PC-9 (cell line): ENCODE data around the gene TBC1D5. TPM values are rescaled to one million over a fixed set of nuclear protein-coding genes. Genes with fewer than 3 reads are reported as not detected.

Experiments used
- BruUV-seq: library from RNA; stranded (reverse); fragments of 400-500 nt; replicated peaks from 2 replicates; lab custom pipeline; 2021; lab: Mats Ljungman, UMichigan
- CTCF ChIA-PET: fragments of 300-600 bp; sonication (Branson Sonifier 250); formaldehyde crosslinking; loops from one replicate; lab custom pipeline; 2022; ENCODE audit warnings: antibody characterized with exemption; lab: Charles Lee
- POLR2A ChIA-PET: fragments of 300-600 bp; sonication (Branson Sonifier 250); formaldehyde crosslinking; loops from one replicate; lab custom pipeline; 2022; ENCODE audit warnings: antibody characterized with exemption; ENCODE audit not compliant: unreplicated experiment; lab: Charles Lee
- DNase-seq, 2 experiments: peaks; one replicate each; pipeline versions ENCODE4 v3.0.0 to v3.0.0-alpha.2; 2015 to 2022; ENCODE audit warnings: mixed read lengths in 1 of 2
- H2AFZ ChIP-seq: fragments of 200-600 bp; sonication (generic); 2 replicates; pipeline ENCODE4 v1.8.1; 2017; ENCODE audit warnings: antibody characterized with exemption
- H3F3A ChIP-seq: fragments of 200-600 bp; sonication (generic); 2 replicates; pipeline ENCODE4 v1.8.1; 2017; ENCODE audit warnings: antibody characterized with exemption, mild to moderate bottlenecking, low read depth; ENCODE audit not compliant: insufficient read depth
- H3K27ac ChIP-seq: fragments of 200-600 bp; sonication (generic); 2 replicates; pipeline ENCODE4 v1.6.1; 2016; ENCODE audit warnings: mixed run types
- H3K27me3 ChIP-seq: fragments of 200-600 bp; sonication (generic); 2 replicates; pipeline ENCODE4 v1.6.1; 2016; ENCODE audit warnings: low read depth, mixed run types; ENCODE audit not compliant: insufficient read depth
- H3K36me3 ChIP-seq: fragments of 200-600 bp; sonication (generic); 2 replicates; pipeline ENCODE4 v1.6.1; 2016; ENCODE audit warnings: low read depth, mixed run types
- H3K4me1 ChIP-seq: fragments of 200-600 bp; sonication (generic); replicated peaks from 2 replicates; pipeline ENCODE4 v1.6.1; 2016; ENCODE audit warnings: mixed run types; ENCODE audit not compliant: insufficient read depth
- H3K4me2 ChIP-seq: fragments of 200-600 bp; sonication (generic); 2 replicates; pipeline ENCODE4 v1.6.1; 2017; ENCODE audit warnings: mixed run types
- H3K4me3 ChIP-seq: fragments of 200-600 bp; sonication (generic); 2 replicates; pipeline ENCODE4 v1.6.1; 2016; ENCODE audit warnings: mixed run types
- H3K79me2 ChIP-seq: fragments of 200-600 bp; sonication (generic); 2 replicates; pipeline ENCODE4 v1.6.1; 2017; ENCODE audit warnings: low read depth, mixed run types
- H3K9me2 ChIP-seq: fragments of 200-600 bp; sonication (generic); 2 replicates; pipeline ENCODE4 v1.8.1; 2017; ENCODE audit warnings: mild to moderate bottlenecking; ENCODE audit not compliant: insufficient read depth
- H3K9me3 ChIP-seq: fragments of 200-600 bp; sonication (generic); 2 replicates; pipeline ENCODE4 v1.8.1; 2016; ENCODE audit warnings: low read depth; ENCODE audit not compliant: insufficient read depth
- H4K20me1 ChIP-seq: fragments of 200-600 bp; sonication (generic); 2 replicates; pipeline ENCODE4 v1.8.1; 2017; ENCODE audit not compliant: insufficient read depth
- EZH2 ChIP-seq: fragments of 200-600 bp; sonication (generic); IDR thresholded peaks from 2 replicates; pipeline ENCODE4 v1.8.0; 2017; ENCODE audit warnings: antibody characterized with exemption, low read depth
- intact Hi-C: fragments of 100-400 bp; cut with micrococcal nuclease; formaldehyde crosslinking; loops from one replicate; pipeline ENCODE4 v1.10.0; 2022; ENCODE audit not compliant: unreplicated experiment
- total RNA-seq: library from RNA; stranded (reverse); gene quantifications from 2 replicates; pipeline ENCODE4 v1.2.3, GENCODE V29; 2021
- TF ChIP-seq, protein P1 (sequence below): fragments of 200-600 bp; sonication (generic); conservative IDR thresholded peaks from 2 replicates; pipeline ENCODE4 v1.6.1; 2017; ENCODE audit warnings: mixed run types, antibody characterized with exemption, mild to moderate bottlenecking, moderate library complexity

Gene TBC1D5
- total RNA-seq, 1 experiment from 2014 or later, result 54.0 TPM

- DNase-seq, result no peak
- Histone ChIP-seq H4K20me1 (no peaks in the 10 kb centered on the region), H3K4me1 (no peaks in the 10 kb centered on the region), H3K4me2 (no peak overlapping the region), H3K9me3 (no peaks in the 10 kb centered on the region), H2AFZ (no peak overlapping the region), H3K27ac (no peak overlapping the region), H3K4me3 (no peak overlapping the region), H3F3A (no peaks in the 10 kb centered on the region), H3K9me2 (0 out of 2 replicates have a peak, but pooled peaks cover 3% of the 10 kb centered on the region), H3K27me3 (no peaks in the 10 kb centered on the region), H3K79me2 (no peaks in the 10 kb centered on the region), H3K36me3 (no peaks in the 10 kb centered on the region)
- ChIA-PET POLR2A (no interaction called here), CTCF (no interaction called here)
- BruUV-seq, result no TSS peak
- TF ChIP-seq EZH2, result no peak
- TF ChIP-seq, protein P1, sequence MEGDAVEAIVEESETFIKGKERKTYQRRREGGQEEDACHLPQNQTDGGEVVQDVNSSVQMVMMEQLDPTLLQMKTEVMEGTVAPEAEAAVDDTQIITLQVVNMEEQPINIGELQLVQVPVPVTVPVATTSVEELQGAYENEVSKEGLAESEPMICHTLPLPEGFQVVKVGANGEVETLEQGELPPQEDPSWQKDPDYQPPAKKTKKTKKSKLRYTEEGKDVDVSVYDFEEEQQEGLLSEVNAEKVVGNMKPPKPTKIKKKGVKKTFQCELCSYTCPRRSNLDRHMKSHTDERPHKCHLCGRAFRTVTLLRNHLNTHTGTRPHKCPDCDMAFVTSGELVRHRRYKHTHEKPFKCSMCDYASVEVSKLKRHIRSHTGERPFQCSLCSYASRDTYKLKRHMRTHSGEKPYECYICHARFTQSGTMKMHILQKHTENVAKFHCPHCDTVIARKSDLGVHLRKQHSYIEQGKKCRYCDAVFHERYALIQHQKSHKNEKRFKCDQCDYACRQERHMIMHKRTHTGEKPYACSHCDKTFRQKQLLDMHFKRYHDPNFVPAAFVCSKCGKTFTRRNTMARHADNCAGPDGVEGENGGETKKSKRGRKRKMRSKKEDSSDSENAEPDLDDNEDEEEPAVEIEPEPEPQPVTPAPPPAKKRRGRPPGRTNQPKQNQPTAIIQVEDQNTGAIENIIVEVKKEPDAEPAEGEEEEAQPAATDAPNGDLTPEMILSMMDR, result no peak
- intact Hi-C loops, result no loop called here
These were observed 605.1 kb downstream of the TBC1D5 start for GRCh38 chr3:17137321-17137826.

DNA sequence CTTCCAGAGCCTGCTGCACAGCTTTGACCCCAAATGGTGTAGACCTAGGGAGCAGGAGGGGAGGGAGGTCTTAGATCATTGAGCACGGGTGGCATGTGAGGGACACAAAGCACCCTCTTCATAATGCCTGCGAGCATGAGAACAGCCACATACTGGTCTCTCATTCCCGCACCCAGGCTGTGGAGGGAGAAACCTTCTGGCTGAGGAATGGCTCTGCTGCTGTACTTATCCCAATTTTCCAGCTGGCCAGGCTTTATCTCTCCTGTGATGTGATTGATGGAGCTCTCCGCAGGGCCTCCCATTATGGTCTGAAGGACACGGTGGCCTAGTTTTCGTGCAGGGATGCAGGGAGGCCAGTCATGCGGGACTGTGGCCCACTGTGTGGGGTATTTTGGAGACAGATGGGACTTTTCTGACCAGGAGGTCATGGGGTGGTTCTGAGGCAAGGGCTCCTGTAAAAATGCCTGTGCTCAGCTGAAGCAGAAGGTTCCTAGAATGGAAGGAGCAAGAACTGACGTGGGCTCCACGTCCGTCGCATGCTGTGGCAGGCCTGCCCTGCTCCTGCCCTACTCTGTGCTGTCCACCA lies 606.2 kb downstream of the TBC1D5 start:
- no peak for TF ChIP-seq EZH2
- TF ChIP-seq, protein P1, result no peak
- Histone ChIP-seq H3K9me3 (no peaks in the 10 kb centered on the region), H4K20me1 (no peaks in the 10 kb centered on the region), H2AFZ (no peak overlapping the region), H3K4me2 (no peak overlapping the region), H3K4me3 (no peak overlapping the region), H3K4me1 (no peaks in the 10 kb centered on the region), H3K27me3 (no peaks in the 10 kb centered on the region), H3K36me3 (no peaks in the 10 kb centered on the region), H3K27ac (no peak overlapping the region), H3F3A (no peaks in the 10 kb centered on the region), H3K9me2 (0 out of 2 replicates have a peak, but pooled peaks cover 3% of the 10 kb centered on the region), H3K79me2 (no peaks in the 10 kb centered on the region)
- no peak for DNase-seq
- CTCF ChIA-PET, result no interaction called here
- no TSS peak for BruUV-seq
- intact Hi-C loops, result no loop called here
- POLR2A ChIA-PET, result no interaction called here

DNA sequence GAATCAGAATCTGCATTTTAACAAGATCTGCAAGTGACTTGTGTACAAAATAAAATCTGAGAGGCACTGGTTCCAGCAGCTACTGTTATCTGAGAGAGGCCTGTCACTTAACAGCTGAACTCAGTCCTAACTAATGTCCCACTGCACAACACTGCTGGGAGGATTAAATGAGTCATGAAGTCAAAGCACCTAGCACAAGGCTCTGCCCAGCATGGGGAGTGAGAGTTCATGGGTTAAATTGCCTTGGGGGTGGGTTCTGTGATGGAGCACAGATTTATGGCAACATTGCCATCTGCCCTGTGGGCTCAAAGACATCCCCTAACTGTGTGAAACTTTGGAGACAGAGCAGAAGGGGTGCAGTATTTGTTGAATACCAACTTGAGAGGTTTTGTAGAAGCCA lies 606.7 kb downstream of the TBC1D5 start:
- no peak for DNase-seq
- H3F3A ChIP-seq, result no peaks in the 10 kb centered on the region
- no peak overlapping the region for H2AFZ ChIP-seq
- no peak overlapping the region for H3K4me2 ChIP-seq
- no peak overlapping the region for H3K4me3 ChIP-seq
- H3K79me2 ChIP-seq, result no peaks in the 10 kb centered on the region
- intact Hi-C loops, result no loop called here
- H3K27ac ChIP-seq, result no peak overlapping the region
- H3K9me3 ChIP-seq, result no peaks in the 10 kb centered on the region
- H3K9me2 ChIP-seq, result 0 out of 2 replicates have a peak, but pooled peaks cover 3% of the 10 kb centered on the region
- ChIA-PET POLR2A (no interaction called here), CTCF (no interaction called here)
- H3K4me1 ChIP-seq, result no peaks in the 10 kb centered on the region
- no peaks in the 10 kb centered on the region for H4K20me1 ChIP-seq
- TF ChIP-seq, protein P1, result no peak
- TF ChIP-seq EZH2, result no peak
- H3K36me3 ChIP-seq, result no peaks in the 10 kb centered on the region
- no peaks in the 10 kb centered on the region for H3K27me3 ChIP-seq
- BruUV-seq, result no TSS peak
